NCI-H2227 (cell line): Measurements from ENCODE around the gene C2CD4B.

Source experiments
- DNase-seq: peaks from one replicate; lab custom pipeline; 2025; ENCODE audit not compliant: unreplicated experiment; lab: John Stamatoyannopoulos, UW

The C2CD4B gene

GRCh38 chr15:62119227-62119864 is 45.7 kb downstream of the C2CD4B start:
- DNase-seq = no peak

GRCh38 chr15:62118520-62119226 is 46.4 kb downstream of the C2CD4B start:
- DNase-seq = no peak

GRCh38 chr15:62115847-62116246 is 49.2 kb downstream of the C2CD4B start:
- no peak for DNase-seq
